H9 (cell line): ENCODE data around the gene HIC1. TPM values are rescaled to one million over a fixed set of nuclear protein-coding genes. Genes with fewer than 3 reads are reported as not detected.

Experiments used
- DNase-seq: peaks from one replicate; pipeline ENCODE4 v3.0.0-alpha.2; 2017
- H2AFZ ChIP-seq: one replicate; pipeline ENCODE4 v1.6.1; 2013; ENCODE audit warnings: mild to moderate bottlenecking, low read length, control low read depth, moderate library complexity
- H2AK5ac ChIP-seq: 2 replicates; pipeline ENCODE4 v1.6.1; 2013; ENCODE audit warnings: low read length, control low read depth, mixed read lengths; ENCODE audit not compliant: insufficient read length
- H2BK120ac ChIP-seq: one replicate; pipeline ENCODE4 v1.6.1; 2013; ENCODE audit warnings: low read depth, mild to moderate bottlenecking, low read length, control low read depth, inconsistent platforms; ENCODE audit not compliant: poor library complexity, severe bottlenecking
- H2BK12ac ChIP-seq: 2 replicates; pipeline ENCODE4 v1.6.1; 2013; ENCODE audit warnings: low read length, control low read depth, mixed read lengths, low read depth; ENCODE audit not compliant: insufficient read length
- H2BK15ac ChIP-seq: 2 replicates; pipeline ENCODE4 v1.6.1; 2013; ENCODE audit warnings: low read depth, low read length, control low read depth
- H2BK20ac ChIP-seq: one replicate; pipeline ENCODE4 v1.6.1; 2013; ENCODE audit warnings: low read depth, mild to moderate bottlenecking, low read length, control low read depth, inconsistent platforms; ENCODE audit not compliant: poor library complexity, severe bottlenecking
- H2BK5ac ChIP-seq: 2 replicates; pipeline ENCODE4 v1.6.1; 2013; ENCODE audit warnings: low read length, control low read depth, mixed read lengths; ENCODE audit not compliant: insufficient read length
- H3K14ac ChIP-seq: 2 replicates; pipeline ENCODE4 v1.6.1; 2013; ENCODE audit warnings: low read length, control low read depth; ENCODE audit not compliant: insufficient read depth
- H3K18ac ChIP-seq: 2 replicates; pipeline ENCODE4 v1.6.1; 2013; ENCODE audit warnings: low read depth, mild to moderate bottlenecking, mixed read lengths, low read length, control low read depth; ENCODE audit not compliant: insufficient read length
- H3K23ac ChIP-seq: 2 replicates; pipeline ENCODE4 v1.6.1; 2013; ENCODE audit warnings: low read length, control low read depth, mixed read lengths, low read depth; ENCODE audit not compliant: insufficient read length
- H3K23me2 ChIP-seq: 2 replicates; pipeline ENCODE4 v1.6.1; 2013; ENCODE audit warnings: low read depth, mild to moderate bottlenecking, mixed read lengths, low read length, control low read depth; ENCODE audit not compliant: insufficient read length, poor library complexity, severe bottlenecking
- H3K27ac ChIP-seq: 2 replicates; pipeline ENCODE4 v1.5.1; 2013; ENCODE audit warnings: low read length, control low read depth, mixed read lengths, low read depth; ENCODE audit not compliant: insufficient read length
- H3K27me3 ChIP-seq: 2 replicates; pipeline ENCODE4 v1.6.1; 2013; ENCODE audit warnings: low read length, control low read depth, inconsistent platforms; ENCODE audit not compliant: insufficient read depth
- H3K4ac ChIP-seq: 2 replicates; pipeline ENCODE4 v1.6.1; 2013; ENCODE audit warnings: low read depth, mild to moderate bottlenecking, control low read depth, inconsistent platforms, low read length, moderate library complexity
- H3K4me1 ChIP-seq: 2 replicates; pipeline ENCODE4 v1.6.1; 2013; ENCODE audit warnings: low read length, control low read depth, inconsistent platforms; ENCODE audit not compliant: insufficient read depth
- H3K4me2 ChIP-seq: 2 replicates; pipeline ENCODE4 v1.6.1; 2013; ENCODE audit warnings: low read length, control low read depth, mixed read lengths; ENCODE audit not compliant: insufficient read length, insufficient read depth
- H3K56ac ChIP-seq: 2 replicates; pipeline ENCODE4 v1.6.1; 2013; ENCODE audit warnings: low read depth, mild to moderate bottlenecking, mixed read lengths, low read length, control low read depth; ENCODE audit not compliant: insufficient read length
- H3K79me1 ChIP-seq: 2 replicates; pipeline ENCODE4 v1.6.1; 2013; ENCODE audit warnings: low read depth, mild to moderate bottlenecking, moderate library complexity, low read length, control low read depth, inconsistent platforms; ENCODE audit not compliant: insufficient read depth, poor library complexity, severe bottlenecking
- H3K79me2 ChIP-seq: 2 replicates; pipeline ENCODE4 v1.6.1; 2013; ENCODE audit warnings: low read length, control low read depth, inconsistent platforms; ENCODE audit not compliant: insufficient read depth
- H3K9ac ChIP-seq: 2 replicates; pipeline ENCODE4 v1.6.1; 2013; ENCODE audit warnings: low read length, control low read depth, mixed read lengths; ENCODE audit not compliant: insufficient read length; ENCODE audit errors: extremely low read depth
- H3K9me3 ChIP-seq: one replicate; pipeline ENCODE4 v1.6.1; 2013; ENCODE audit warnings: low read depth, low read length, inconsistent platforms; ENCODE audit not compliant: control insufficient read depth
- H3T11ph ChIP-seq: one replicate; pipeline ENCODE4 v1.6.1; 2013; ENCODE audit warnings: mild to moderate bottlenecking, low read length, control low read depth, inconsistent platforms
- H4K20me1 ChIP-seq: one replicate; pipeline ENCODE4 v1.6.1; 2013; ENCODE audit not compliant: control insufficient read depth, insufficient read length, insufficient read depth
- H4K5ac ChIP-seq: 2 replicates; pipeline ENCODE4 v1.6.1; 2013; ENCODE audit warnings: low read depth, mild to moderate bottlenecking, mixed read lengths, low read length, control low read depth; ENCODE audit not compliant: insufficient read length
- H4K8ac ChIP-seq: replicated peaks from 2 replicates; pipeline ENCODE4 v1.6.1; 2013; ENCODE audit warnings: low read length, control low read depth, mixed read lengths, low read depth; ENCODE audit not compliant: insufficient read length
- H4K91ac ChIP-seq: 2 replicates; pipeline ENCODE4 v1.6.1; 2013; ENCODE audit warnings: low read depth, mild to moderate bottlenecking, moderate library complexity, mixed read lengths, low read length, control low read depth; ENCODE audit not compliant: insufficient read length
- H3K27ac Mint-ChIP-seq, 3 experiments: 2 replicates in 2 of 3; 3 replicates in 1 of 3; pipeline ENCODE4 v1.8.0; 2020 to 2021; ENCODE audit warnings: mixed read lengths in 3 of 3, mild to moderate bottlenecking in 1 of 3, moderate library complexity in 1 of 3
- H3K27me3 Mint-ChIP-seq: 2 replicates; pipeline ENCODE4 v1.8.0; 2021; ENCODE audit warnings: low read depth, mild to moderate bottlenecking, moderate library complexity, mixed read lengths
- H3K36me3 Mint-ChIP-seq, 3 experiments: 2 replicates in 2 of 3; 3 replicates in 1 of 3; pipeline ENCODE4 v1.8.0; 2020 to 2021; ENCODE audit warnings: low read depth in 3 of 3, mixed read lengths in 3 of 3; ENCODE audit not compliant: insufficient read depth in 1 of 3
- H3K4me1 Mint-ChIP-seq, 2 experiments: 2 replicates each; pipeline ENCODE4 v1.8.0; 2020; ENCODE audit warnings: mixed read lengths in 2 of 2
- H3K4me3 Mint-ChIP-seq, 2 experiments: 2 replicates in 1 of 2; 3 replicates in 1 of 2; pipeline ENCODE4 v1.8.0; 2020 to 2021; ENCODE audit warnings: mild to moderate bottlenecking in 2 of 2, mixed read lengths in 2 of 2, moderate library complexity in 1 of 2
- H3K9me3 Mint-ChIP-seq, 2 experiments: 2 replicates in 1 of 2; 3 replicates in 1 of 2; pipeline ENCODE4 v1.8.0; 2020; ENCODE audit warnings: mild to moderate bottlenecking in 2 of 2, mixed read lengths in 2 of 2, moderate library complexity in 1 of 2
- whole genome bisulfite sequencing: extraction: QIAGEN DNeasy Blood & Tissue Kit; methylation state at CpG from one replicate; pipeline ENCODE4 v1.1.7; 2013; ENCODE audit warnings: missing lambda C conversion rate, low lambda C conversion rate, mixed read lengths; ENCODE audit not compliant: insufficient read length; ENCODE audit errors: extremely low coverage; 5-methylcytosine and 5-hydroxymethylcytosine counted together
- total RNA-seq: library from RNA; stranded (reverse); gene quantifications from 2 replicates; pipeline ENCODE4 v1.2.1, GENCODE V29; 2021
- TF ChIP-seq, protein P1 (sequence below): fragments of 200-600 bp; sonication (generic); conservative IDR thresholded peaks from 3 replicates; pipeline ENCODE4 v1.8.0; 2021; ENCODE audit warnings: antibody characterized with exemption, mild to moderate bottlenecking

HIC1 gene
- total RNA-seq, 1 experiment from 2014 or later, result 1.8 TPM

DNA sequence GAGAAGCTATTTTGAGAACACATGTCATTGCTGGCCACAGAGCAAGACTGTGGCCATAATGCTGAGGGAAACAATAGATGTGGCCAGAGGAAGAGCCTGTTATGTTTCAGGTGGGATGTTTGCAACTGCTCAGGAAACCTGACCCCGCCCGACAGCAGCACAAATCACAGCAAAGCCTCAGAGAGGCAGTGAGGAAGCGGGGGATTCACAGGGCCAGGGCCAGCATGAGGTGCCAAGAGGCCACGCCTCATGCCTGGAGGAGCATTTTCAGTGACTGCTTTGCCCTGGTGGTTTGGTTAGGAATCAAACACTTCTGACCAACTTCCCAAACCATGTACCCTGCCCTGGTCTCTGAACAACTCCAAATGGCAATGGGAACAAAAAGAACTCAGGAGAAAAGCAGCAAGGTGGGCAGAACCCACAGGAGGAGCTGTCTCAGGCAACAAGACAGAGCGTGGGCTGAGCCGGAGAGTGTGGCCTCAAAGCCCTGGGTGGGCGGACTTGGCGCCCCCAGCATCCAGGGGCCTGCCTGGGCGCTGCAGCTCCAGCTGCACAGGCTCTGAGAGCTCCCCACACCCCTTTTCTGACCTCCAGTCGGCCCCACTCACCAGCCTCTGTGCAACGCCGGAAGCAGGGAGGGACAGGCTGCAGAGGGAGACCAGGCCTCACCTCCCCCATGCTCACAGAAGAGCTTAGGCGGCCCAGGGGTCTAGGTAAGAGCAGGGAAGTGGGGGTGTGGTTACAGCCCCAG, 20.6 kb downstream of the HIC1 start:
- Histone ChIP-seq H4K8ac (no peak overlapping the region), H3K9me3 (no peaks in the 10 kb centered on the region), H3K23me2 (no peaks in the 10 kb centered on the region), H4K20me1 (no peaks in the 10 kb centered on the region), H3K18ac (no peak overlapping the region), H3T11ph (no peak overlapping the region), H3K4me1 (no peaks in the 10 kb centered on the region), H3K23ac (no peak overlapping the region), H3K56ac (no peak overlapping the region), H2BK12ac (no peak overlapping the region), H3K4ac (no peak overlapping the region), H3K14ac (no peak overlapping the region; the same call in 1 of the 2 replicates), H4K91ac (no peak overlapping the region), H3K4me2 (no peak overlapping the region), H3K79me2 (no peaks in the 10 kb centered on the region), H2AFZ (no peak overlapping the region), H2AK5ac (no peak overlapping the region), H3K27ac (no peak overlapping the region), H3K9ac (no peak overlapping the region), H2BK120ac (no peak overlapping the region), H4K5ac (no peak overlapping the region), H2BK20ac (no peak overlapping the region), H2BK15ac (no peak overlapping the region), H3K27me3 (no peaks in the 10 kb centered on the region), H2BK5ac (no peak overlapping the region), H3K79me1 (no peaks in the 10 kb centered on the region)
- H3K4me3 Mint-ChIP-seq, result no peak overlapping the region
- H3K27me3 Mint-ChIP-seq, result no peaks in the 10 kb centered on the region
- peaks cover 14 to 27% of the 10 kb centered on the region in 2 experiments for H3K4me1 Mint-ChIP-seq
- H3K9me3 Mint-ChIP-seq, result no peaks in the 10 kb centered on the region
- WGBS, result no CpG with 5 or more reads among the region's 13 CpGs
- peaks cover 5 to 32% (median 13%) of the 10 kb centered on the region in 3 experiments for H3K36me3 Mint-ChIP-seq
- peak; percentile 73 for DNase-seq
- TF ChIP-seq, protein P1, sequence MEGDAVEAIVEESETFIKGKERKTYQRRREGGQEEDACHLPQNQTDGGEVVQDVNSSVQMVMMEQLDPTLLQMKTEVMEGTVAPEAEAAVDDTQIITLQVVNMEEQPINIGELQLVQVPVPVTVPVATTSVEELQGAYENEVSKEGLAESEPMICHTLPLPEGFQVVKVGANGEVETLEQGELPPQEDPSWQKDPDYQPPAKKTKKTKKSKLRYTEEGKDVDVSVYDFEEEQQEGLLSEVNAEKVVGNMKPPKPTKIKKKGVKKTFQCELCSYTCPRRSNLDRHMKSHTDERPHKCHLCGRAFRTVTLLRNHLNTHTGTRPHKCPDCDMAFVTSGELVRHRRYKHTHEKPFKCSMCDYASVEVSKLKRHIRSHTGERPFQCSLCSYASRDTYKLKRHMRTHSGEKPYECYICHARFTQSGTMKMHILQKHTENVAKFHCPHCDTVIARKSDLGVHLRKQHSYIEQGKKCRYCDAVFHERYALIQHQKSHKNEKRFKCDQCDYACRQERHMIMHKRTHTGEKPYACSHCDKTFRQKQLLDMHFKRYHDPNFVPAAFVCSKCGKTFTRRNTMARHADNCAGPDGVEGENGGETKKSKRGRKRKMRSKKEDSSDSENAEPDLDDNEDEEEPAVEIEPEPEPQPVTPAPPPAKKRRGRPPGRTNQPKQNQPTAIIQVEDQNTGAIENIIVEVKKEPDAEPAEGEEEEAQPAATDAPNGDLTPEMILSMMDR, result no peak; the same call in 1 of the 3 replicates
- H3K27ac Mint-ChIP-seq, result peak overlapping the region; percentile 67 to 82 (median 75); a peak in 4 of 7 replicates
